Loucy (cell line): ENCODE data around the gene TRAF2.

Experiments
- H2AFZ ChIP-seq: fragments of 200-600 bp; sonication (generic); 2 replicates; pipeline ENCODE4 v1.6.0; 2016; ENCODE audit warnings: antibody characterized with exemption, mild to moderate bottlenecking, low read length, moderate library complexity
- H3F3A ChIP-seq: fragments of 200-600 bp; 2 replicates; pipeline ENCODE4 v1.6.0; 2016; ENCODE audit warnings: antibody characterized with exemption, low read depth, mild to moderate bottlenecking
- H3K27me3 ChIP-seq: fragments of 200-600 bp; sonication (generic); 2 replicates; pipeline ENCODE4 v1.6.1; 2014; ENCODE audit warnings: low read length, mild to moderate bottlenecking; ENCODE audit not compliant: insufficient read depth, poor library complexity, severe bottlenecking
- H3K36me3 ChIP-seq: fragments of 200-600 bp; sonication (generic); 2 replicates; pipeline ENCODE4 v1.6.1; 2016; ENCODE audit warnings: low read length; ENCODE audit not compliant: insufficient read depth
- H3K4me1 ChIP-seq: fragments of 200-600 bp; sonication (generic); 2 replicates; pipeline ENCODE4 v1.5.1; 2014; ENCODE audit warnings: low read length, mild to moderate bottlenecking; ENCODE audit not compliant: insufficient read depth, poor library complexity, severe bottlenecking
- H3K4me2 ChIP-seq: fragments of 200-600 bp; sonication (generic); 2 replicates; pipeline ENCODE4 v1.6.0; 2014; ENCODE audit warnings: antibody characterized with exemption, low read length, low read depth, mild to moderate bottlenecking; ENCODE audit not compliant: poor library complexity, severe bottlenecking
- H3K4me3 ChIP-seq: fragments of 200-600 bp; sonication (generic); 2 replicates; pipeline ENCODE4 v1.5.1; 2014; ENCODE audit warnings: low read length, mild to moderate bottlenecking, mixed read lengths; ENCODE audit not compliant: poor library complexity, severe bottlenecking
- H3K79me2 ChIP-seq: fragments of 200-600 bp; sonication (generic); 2 replicates; pipeline ENCODE4 v1.6.1; 2014; ENCODE audit warnings: low read length; ENCODE audit not compliant: insufficient read depth
- H3K9ac ChIP-seq: fragments of 200-600 bp; sonication (generic); 2 replicates; pipeline ENCODE4 v1.6.0; 2014; ENCODE audit warnings: mild to moderate bottlenecking, low read depth, low read length, moderate library complexity; ENCODE audit not compliant: poor library complexity, severe bottlenecking
- H3K9me2 ChIP-seq: fragments of 200-600 bp; sonication (generic); replicated peaks from 2 replicates; pipeline ENCODE4 v1.6.1; 2016; ENCODE audit warnings: low read depth, low read length, mixed read lengths
- H3K9me3 ChIP-seq: fragments of 200-600 bp; sonication (generic); 2 replicates; pipeline ENCODE4 v1.6.1; 2014; ENCODE audit warnings: mild to moderate bottlenecking, antibody characterized with exemption, low read length, low read depth; ENCODE audit not compliant: insufficient read depth
- H4K20me1 ChIP-seq: fragments of 200-600 bp; sonication (generic); 2 replicates; pipeline ENCODE4 v1.6.0; 2014; ENCODE audit warnings: antibody characterized with exemption, low read length, mild to moderate bottlenecking; ENCODE audit not compliant: insufficient read depth, poor library complexity, severe bottlenecking
- EZH2phosphoT487 ChIP-seq: fragments of 200-600 bp; IDR thresholded peaks from 2 replicates; pipeline ENCODE4 v1.6.1; 2018; ENCODE audit warnings: antibody characterized with exemption, mild to moderate bottlenecking, moderate library complexity, borderline replicate concordance
- TF ChIP-seq, protein P1 (sequence below): fragments of 200-600 bp; sonication (generic); conservative IDR thresholded peaks from 2 replicates; pipeline ENCODE4 v1.5.1; 2014; ENCODE audit warnings: mild to moderate bottlenecking, antibody characterized with exemption, low read length

The TRAF2 gene

DNA sequence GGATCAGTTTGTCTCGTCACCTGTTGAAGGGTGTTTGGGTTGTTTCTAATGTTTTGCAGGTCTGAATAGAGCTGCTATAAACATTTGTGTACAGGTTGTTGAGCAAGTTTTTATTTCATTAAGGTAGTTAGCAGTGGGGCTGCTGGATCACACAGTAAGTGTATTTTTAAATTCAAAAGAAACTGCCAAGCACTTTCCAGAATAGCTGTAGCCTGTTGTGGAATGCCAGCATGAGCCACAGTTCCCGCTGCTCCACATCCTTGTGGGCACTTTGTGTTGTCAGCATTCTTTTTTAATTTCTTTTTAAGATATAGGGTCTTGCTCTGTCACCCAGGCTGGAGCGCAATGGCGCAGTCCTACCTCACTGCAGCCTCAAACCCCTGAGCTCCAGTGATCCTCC is 43.7 kb downstream of the TRAF2 start:
- TF ChIP-seq, protein P1, sequence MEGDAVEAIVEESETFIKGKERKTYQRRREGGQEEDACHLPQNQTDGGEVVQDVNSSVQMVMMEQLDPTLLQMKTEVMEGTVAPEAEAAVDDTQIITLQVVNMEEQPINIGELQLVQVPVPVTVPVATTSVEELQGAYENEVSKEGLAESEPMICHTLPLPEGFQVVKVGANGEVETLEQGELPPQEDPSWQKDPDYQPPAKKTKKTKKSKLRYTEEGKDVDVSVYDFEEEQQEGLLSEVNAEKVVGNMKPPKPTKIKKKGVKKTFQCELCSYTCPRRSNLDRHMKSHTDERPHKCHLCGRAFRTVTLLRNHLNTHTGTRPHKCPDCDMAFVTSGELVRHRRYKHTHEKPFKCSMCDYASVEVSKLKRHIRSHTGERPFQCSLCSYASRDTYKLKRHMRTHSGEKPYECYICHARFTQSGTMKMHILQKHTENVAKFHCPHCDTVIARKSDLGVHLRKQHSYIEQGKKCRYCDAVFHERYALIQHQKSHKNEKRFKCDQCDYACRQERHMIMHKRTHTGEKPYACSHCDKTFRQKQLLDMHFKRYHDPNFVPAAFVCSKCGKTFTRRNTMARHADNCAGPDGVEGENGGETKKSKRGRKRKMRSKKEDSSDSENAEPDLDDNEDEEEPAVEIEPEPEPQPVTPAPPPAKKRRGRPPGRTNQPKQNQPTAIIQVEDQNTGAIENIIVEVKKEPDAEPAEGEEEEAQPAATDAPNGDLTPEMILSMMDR: no peak
- TF ChIP-seq EZH2phosphoT487: no peak
- Histone ChIP-seq H3F3A (no peaks in the 10 kb centered on the region), H3K9me2 (no peaks in the 10 kb centered on the region), H2AFZ (no peak overlapping the region), H4K20me1 (no peaks in the 10 kb centered on the region), H3K4me2 (no peak overlapping the region), H3K4me1 (no peaks in the 10 kb centered on the region), H3K9ac (no peak overlapping the region), H3K79me2 (no peaks in the 10 kb centered on the region), H3K4me3 (no peak overlapping the region), H3K9me3 (no peaks in the 10 kb centered on the region), H3K27me3 (no peaks in the 10 kb centered on the region), H3K36me3 (peaks cover 26% of the 10 kb centered on the region; the same call in 1 of the 2 replicates)

DNA sequence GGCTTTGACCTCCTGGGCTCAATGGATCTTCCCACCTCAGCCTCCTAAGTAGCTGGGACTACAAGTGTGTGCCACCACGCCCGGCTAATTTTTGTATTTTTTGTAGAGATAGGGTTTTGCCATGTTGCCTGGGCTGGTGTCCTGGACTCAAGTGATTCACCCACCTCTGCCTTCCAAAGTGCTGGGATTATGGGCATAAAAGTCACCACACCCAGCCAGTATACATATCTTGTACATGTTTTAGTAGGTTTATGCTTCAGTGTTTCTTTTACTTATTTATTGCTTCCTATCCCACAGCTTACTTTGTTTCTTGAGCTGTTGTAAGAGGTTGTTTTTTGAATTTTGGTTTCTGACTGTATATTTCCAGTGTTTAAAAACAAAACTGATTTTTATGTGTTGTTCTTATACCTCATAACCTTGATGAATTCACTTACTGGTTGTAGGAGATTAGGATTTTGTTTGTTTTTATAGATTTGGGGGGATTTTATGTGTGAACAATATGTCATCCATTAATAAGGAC is 45.4 kb downstream of the TRAF2 start:
- H2AFZ ChIP-seq: no peak overlapping the region
- H3K9ac ChIP-seq: no peak overlapping the region
- no peaks in the 10 kb centered on the region for H3F3A ChIP-seq
- no peaks in the 10 kb centered on the region for H4K20me1 ChIP-seq
- H3K9me3 ChIP-seq: no peaks in the 10 kb centered on the region
- no peaks in the 10 kb centered on the region for H3K79me2 ChIP-seq
- no peaks in the 10 kb centered on the region for H3K27me3 ChIP-seq
- TF ChIP-seq EZH2phosphoT487: no peak
- TF ChIP-seq, protein P1: no peak
- H3K4me2 ChIP-seq: no peak overlapping the region
- no peaks in the 10 kb centered on the region for H3K4me1 ChIP-seq
- H3K9me2 ChIP-seq: no peaks in the 10 kb centered on the region
- H3K4me3 ChIP-seq: no peak overlapping the region
- peaks cover 13% of the 10 kb centered on the region; the same call in 1 of the 2 replicates for H3K36me3 ChIP-seq

GRCh38 chr9:136934277-136934676 is 48.0 kb downstream of the TRAF2 start:
- H3K79me2 ChIP-seq: no peaks in the 10 kb centered on the region
- no peak for TF ChIP-seq EZH2phosphoT487
- TF ChIP-seq, protein P1: no peak
- H3K4me2 ChIP-seq: no peak overlapping the region
- no peaks in the 10 kb centered on the region for H4K20me1 ChIP-seq
- no peak overlapping the region for H3K9ac ChIP-seq
- H3F3A ChIP-seq: no peaks in the 10 kb centered on the region
- no peaks in the 10 kb centered on the region for H3K9me3 ChIP-seq
- H3K9me2 ChIP-seq: no peaks in the 10 kb centered on the region
- no peaks in the 10 kb centered on the region for H3K4me1 ChIP-seq
- no peaks in the 10 kb centered on the region; the same call in 1 of the 2 replicates for H3K36me3 ChIP-seq
- no peak overlapping the region for H2AFZ ChIP-seq
- H3K27me3 ChIP-seq: no peaks in the 10 kb centered on the region
- no peak overlapping the region for H3K4me3 ChIP-seq
